Prostate gland (tissue), 2 donors: Measurements from ENCODE around the gene PIGK.

ENCODE experiments used
- CTCF ChIP-seq, 4 experiments: fragments of 200-600 bp in 2 of 4; fragments of 450-650 bp in 2 of 4; sonication (generic) in 2 of 4; IDR thresholded peaks; 1 replicate in 3 of 4; 2 replicates in 1 of 4; pipeline ENCODE4 v1.5.1; 2016 to 2019; ENCODE audit warnings: antibody characterized with exemption in 4 of 4, mild to moderate bottlenecking in 2 of 4, moderate library complexity in 2 of 4
- POLR2A ChIP-seq: fragments of 450-650 bp; IDR thresholded peaks from one replicate; pipeline ENCODE4 v1.6.1; 2016; ENCODE audit warnings: antibody characterized with exemption, mild to moderate bottlenecking
- POLR2AphosphoS5 ChIP-seq: sonication (generic); formaldehyde crosslinking; IDR thresholded peaks from one replicate; pipeline ENCODE4 v1.6.1; 2017; ENCODE audit warnings: antibody characterized with exemption

- no peak for TF ChIP-seq POLR2A
- TF ChIP-seq CTCF (IDR thresholded peaks at IDR 0.05), result no peak
- TF ChIP-seq POLR2AphosphoS5, result peak; percentile 85
Observed at GRCh38 chr1:77219166-77219887, at the start of gene PIGK.
